ENCODE results near the gene SH3BP1.
"Not testable (repeated sequence)": the region's sequence is repeated elsewhere in the genome, so short reads cannot be mapped to it uniquely, and the experiment has no call there.

SH3BP1 gene

GRCh38 chr22:37604074-37604473 lies 35.4 kb upstream of the SH3BP1 start:
- H3K4me2 ChIP-seq = peak overlapping the region in 5 of 11 experiments; percentile 74 to 85 (median 79); a peak in 6 of 22 replicates
- no peaks in the 10 kb centered on the region for H4K20me1 ChIP-seq
- no peak overlapping the region for H3K27ac ChIP-seq
- H3K36me3 ChIP-seq = no peaks in the 10 kb centered on the region
- peaks cover 28 to 48% (median 38%) of the 10 kb centered on the region in 10 experiments for H3K4me1 ChIP-seq
- TF ChIP-seq Cebpa-rat (IDR thresholded peaks at IDR 0.05) = no peak
- no peak overlapping the region for H3K9ac ChIP-seq
- no peaks in the 10 kb centered on the region for H3K27me3 ChIP-seq
- H3K9me3 ChIP-seq (replicated peaks in 1 of 11) = no peaks in the 10 kb centered on the region
- no peak overlapping the region for H3K4me3 ChIP-seq

GRCh38 chr22:37604875-37605274 lies 34.6 kb upstream of the SH3BP1 start:
- Histone ChIP-seq H3K9me3 (replicated peaks in 1 of 11) (no peaks in the 10 kb centered on the region), H3K9ac (peak overlapping the region in 1 of 11 experiments; percentile 7; a peak in 1 of 22 replicates), H3K4me2 (peak overlapping the region; percentile 32 to 85 (median 77)), H3K4me3 (no peak overlapping the region), H3K27me3 (no peaks in the 10 kb centered on the region), H3K27ac (peak overlapping the region in 4 of 11 experiments; percentile 3 to 31 (median 20); a peak in 4 of 22 replicates), H3K36me3 (no peaks in the 10 kb centered on the region), H4K20me1 (no peaks in the 10 kb centered on the region; a peak in 1 of 22 replicates), H3K4me1 (peaks cover 24 to 49% (median 40%) of the 10 kb centered on the region in 10 experiments)
- no peak for TF ChIP-seq Cebpa-rat (IDR thresholded peaks at IDR 0.05)

DNA sequence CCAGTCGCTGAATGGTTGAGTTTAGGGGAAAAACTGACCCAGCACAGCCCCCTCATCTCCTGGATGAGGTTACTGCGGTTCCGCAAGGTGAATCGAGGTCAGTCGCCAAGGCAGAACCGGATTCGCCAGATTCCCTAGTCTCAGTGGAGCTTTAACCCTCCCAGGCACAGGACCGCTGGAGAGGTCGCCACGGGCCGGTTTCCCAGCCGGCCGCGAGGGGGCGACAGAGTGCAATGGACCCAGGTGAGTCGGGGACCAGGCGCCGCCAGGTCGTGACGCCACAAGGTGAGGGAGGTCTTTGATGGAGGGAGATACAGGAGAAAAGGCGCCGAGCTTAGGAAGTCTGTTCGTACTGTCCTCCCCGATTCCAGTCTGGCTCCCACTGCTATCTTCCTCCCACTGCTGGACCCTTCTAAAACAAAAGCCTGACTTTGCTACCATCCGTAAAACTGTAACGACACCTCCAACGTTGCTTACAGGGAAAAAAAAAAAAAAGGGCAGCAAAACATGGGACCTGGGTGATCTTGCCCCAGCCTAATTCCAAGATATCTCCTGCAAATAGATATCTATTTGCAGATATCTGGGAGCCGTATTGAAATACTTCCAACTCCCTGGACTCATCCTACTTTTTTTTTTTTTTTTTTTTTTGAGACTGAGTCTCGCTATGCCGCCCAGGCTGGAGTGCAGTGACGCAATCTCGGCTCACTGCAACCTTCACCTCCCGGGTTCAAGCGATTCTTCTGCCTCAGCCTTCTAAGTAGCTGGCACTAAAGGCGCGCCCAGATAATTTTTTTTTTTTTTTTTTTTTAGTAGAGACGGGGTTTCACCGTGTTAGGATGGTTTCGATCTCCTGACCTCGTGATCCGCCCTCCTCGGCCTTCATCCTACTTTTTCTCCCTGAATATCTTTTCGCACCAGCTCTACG lies 32.2 kb upstream of the SH3BP1 start:
- Histone ChIP-seq H3K9me3 (replicated peaks in 1 of 11) (no peaks in the 10 kb centered on the region), H3K27ac (peak overlapping the region in 6 of 11 experiments; percentile 23 to 94 (median 90); a peak in 7 of 22 replicates), H3K4me3 (peak overlapping the region; percentile 6 to 49 (median 34); a peak in 16 of 20 replicates), H4K20me1 (peaks cover 0 to 15% (median 6%) of the 10 kb centered on the region in 11 experiments; a peak in 8 of 22 replicates), H3K36me3 (peaks cover 0 to 15% (median 4%) of the 10 kb centered on the region in 11 experiments; a peak in 6 of 22 replicates), H3K4me2 (peak overlapping the region; percentile 54 to 89 (median 79)), H3K27me3 (no peaks in the 10 kb centered on the region), H3K4me1 (peaks cover 46 to 63% (median 56%) of the 10 kb centered on the region in 10 experiments), H3K9ac (peak overlapping the region in 5 of 11 experiments; percentile 6 to 96 (median 32); a peak in 7 of 22 replicates)
- TF ChIP-seq Cebpa-rat (IDR thresholded peaks at IDR 0.05) = peak in 1 of 11 experiments; percentile 60; a peak in 1 of 22 replicates

DNA sequence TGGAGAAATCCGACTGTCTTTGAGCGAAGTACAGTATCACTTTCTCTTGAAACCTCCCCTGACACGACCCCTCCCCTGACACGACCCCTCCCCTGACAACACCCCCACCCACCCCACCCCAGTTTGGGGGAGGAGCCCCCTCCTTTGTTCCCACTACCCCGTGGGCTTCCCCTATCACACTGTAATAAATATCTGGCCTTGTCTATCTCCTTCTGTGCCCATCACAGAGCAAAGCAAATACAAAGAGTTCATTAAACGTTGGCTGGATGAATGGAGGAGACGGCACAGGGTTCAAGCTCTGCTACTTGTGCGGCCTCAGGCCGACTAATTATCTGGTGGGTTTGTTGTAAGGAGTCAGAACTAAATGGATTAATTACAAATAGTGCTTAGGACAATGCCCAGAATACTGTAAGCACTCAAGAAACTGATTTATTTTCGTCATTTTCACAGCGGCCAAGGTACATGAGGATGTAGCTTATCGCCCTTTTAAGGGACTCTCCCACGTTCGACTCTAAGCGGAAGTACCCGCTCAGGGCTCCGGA lies 31.5 kb upstream of the SH3BP1 start:
- Histone ChIP-seq H3K4me1 (peaks cover 51 to 65% (median 57%) of the 10 kb centered on the region in 10 experiments), H3K27me3 (no peaks in the 10 kb centered on the region), H3K4me2 (peak overlapping the region; percentile 57 to 97 (median 82)), H3K9ac (peak overlapping the region; percentile 72 to 97 (median 92)), H3K4me3 (peak overlapping the region; percentile 76 to 99 (median 88)), H3K27ac (peak overlapping the region; percentile 82 to 94 (median 90)), H3K36me3 (peaks cover 0 to 18% (median 8%) of the 10 kb centered on the region in 11 experiments; a peak in 14 of 22 replicates), H4K20me1 (peaks cover 0 to 20% (median 8%) of the 10 kb centered on the region in 11 experiments; a peak in 8 of 22 replicates), H3K9me3 (replicated peaks in 1 of 11) (no peaks in the 10 kb centered on the region)
- no peak for TF ChIP-seq Cebpa-rat (IDR thresholded peaks at IDR 0.05)

DNA sequence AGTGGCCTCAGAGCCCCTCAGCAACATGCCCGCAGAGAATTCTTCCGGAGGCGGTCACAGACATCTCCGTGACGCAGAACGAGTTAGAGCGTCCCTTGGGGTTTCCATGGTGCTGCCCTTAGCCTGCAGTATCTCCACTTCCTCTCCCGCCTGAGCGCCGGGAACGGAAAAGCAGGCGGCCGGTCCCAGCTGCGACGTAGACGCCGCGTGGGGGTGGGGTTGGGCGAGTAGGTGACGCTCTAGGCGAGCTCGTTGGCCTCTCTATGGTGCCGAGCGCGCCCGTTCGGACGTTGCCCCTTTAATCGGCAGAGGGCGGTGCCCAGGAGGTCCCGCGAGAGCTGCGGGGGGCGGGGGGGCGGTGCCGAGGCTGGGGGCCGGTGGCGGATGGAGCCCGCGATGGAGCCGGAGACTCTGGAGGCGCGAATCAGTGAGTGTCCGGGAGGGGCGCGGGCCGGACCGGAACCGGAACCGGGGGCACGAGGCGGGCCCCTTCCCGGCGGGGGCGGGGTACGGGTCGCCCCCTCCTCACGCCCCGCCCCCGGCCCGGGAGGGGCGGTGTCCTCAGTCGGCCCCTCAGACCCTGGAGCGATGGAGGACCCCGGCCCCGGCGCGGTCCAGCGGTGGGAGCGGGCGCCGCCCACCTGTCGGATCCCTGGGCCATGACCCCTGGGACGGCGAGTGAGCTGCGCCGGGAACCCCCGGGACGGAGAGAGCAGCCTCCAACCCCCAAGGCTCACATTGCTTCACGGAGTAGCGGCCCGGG lies 30.8 kb upstream of the SH3BP1 start, which contains the start of gene GGA1:
Gene GGA1, plus strand, starts transcription at position 358 of the 763 bp plus-strand sequence. Its CDS starts 27 bp downstream, at position 385.
- Histone ChIP-seq H3K9me3 (replicated peaks in 1 of 11) (no peaks in the 10 kb centered on the region), H3K27ac (peak within 1 kb of the TSS; percentile 82 to 94 (median 90)), H3K27me3 (no peaks in the 10 kb centered on the region), H3K4me1 (peaks cover 56 to 69% (median 61%) of the 10 kb centered on the region in 10 experiments), H3K4me3 (peak within 1 kb of the TSS; percentile 76 to 99 (median 88)), H3K4me2 (peak within 1 kb of the TSS; percentile 89 to 99 (median 97)), H3K9ac (peak within 1 kb of the TSS; percentile 84 to 97 (median 93)), H3K36me3 (peaks cover 0 to 24% (median 14%) of the 10 kb centered on the region in 11 experiments; a peak in 16 of 22 replicates), H4K20me1 (peaks cover 0 to 23% (median 8%) of the 10 kb centered on the region in 11 experiments; a peak in 9 of 22 replicates)
- TF ChIP-seq Cebpa-rat (IDR thresholded peaks at IDR 0.05) = no peak

GRCh38 chr22:37609240-37610152 lies 30.0 kb upstream of the SH3BP1 start:
- Histone ChIP-seq H3K4me1 (peaks cover 52 to 65% (median 58%) of the 10 kb centered on the region in 10 experiments), H3K4me2 (peak overlapping the region; percentile 89 to 99 (median 97)), H4K20me1 (peaks cover 0 to 30% (median 10%) of the 10 kb centered on the region in 11 experiments; a peak in 9 of 22 replicates), H3K36me3 (peaks cover 8 to 32% (median 23%) of the 10 kb centered on the region in 11 experiments), H3K4me3 (peak overlapping the region; percentile 76 to 99 (median 88)), H3K9me3 (replicated peaks in 1 of 11) (no peaks in the 10 kb centered on the region), H3K27ac (peak overlapping the region; percentile 82 to 94 (median 90)), H3K27me3 (no peaks in the 10 kb centered on the region), H3K9ac (peak overlapping the region; percentile 84 to 97 (median 93))
- no peak for TF ChIP-seq Cebpa-rat (IDR thresholded peaks at IDR 0.05)

DNA sequence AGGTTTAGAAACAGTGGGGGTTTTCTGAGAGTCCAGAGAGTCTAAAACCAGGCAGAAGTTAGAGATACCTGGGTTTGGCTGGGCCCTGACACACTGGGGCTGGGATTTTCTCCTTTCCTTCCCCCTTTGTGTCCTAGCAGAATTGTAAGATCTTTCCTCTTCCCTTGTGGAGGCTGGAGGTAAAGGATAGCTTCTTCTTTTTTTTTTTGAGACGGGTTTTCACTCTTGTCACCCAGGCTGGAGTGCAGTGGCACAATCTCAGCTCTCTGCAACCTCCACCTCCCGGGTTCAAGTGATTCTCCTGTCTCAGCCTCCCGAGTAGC lies 29.4 kb upstream of the SH3BP1 start:
- Histone ChIP-seq H3K4me3 (peak overlapping the region; percentile 76 to 99 (median 88)), H4K20me1 (peaks cover 0 to 30% (median 10%) of the 10 kb centered on the region in 11 experiments; a peak in 9 of 22 replicates), H3K27ac (peak overlapping the region; percentile 82 to 94 (median 90)), H3K4me1 (peaks cover 46 to 58% (median 52%) of the 10 kb centered on the region in 10 experiments), H3K9ac (peak overlapping the region; percentile 84 to 97 (median 93)), H3K4me2 (peak overlapping the region; percentile 89 to 99 (median 97)), H3K36me3 (peaks cover 13 to 38% (median 29%) of the 10 kb centered on the region in 11 experiments)
- not testable (repeated sequence) for H3K27me3 ChIP-seq; H3K9me3 ChIP-seq (replicated peaks in 1 of 11)

All from BLaER1 treated with 17β-estradiol and CSF1 and Interleukin-3, amounts not matched to agents 10 nM and 100 nM (cell line).